ENCODE results near the gene SRXN1. TPM values are rescaled to one million over a fixed set of nuclear protein-coding genes. Genes with fewer than 3 reads are reported as not detected.
A peak's percentile ranks its signal among the peaks of the same experiment; 100 is the strongest.

Gene SRXN1
- total RNA-seq, 2 experiments from 2014 or later = 13.3 to 14.1 TPM

GRCh38 chr20:672963-673602, 20.1 kb upstream of the SRXN1 start:
- POLR2A ChIA-PET = no interaction called here
- intact Hi-C loops (cut with micrococcal nuclease) = no loop called here
- no peaks in the 10 kb centered on the region for H3K9me3 Mint-ChIP-seq
- H3K27me3 Mint-ChIP-seq = peaks cover 52% of the 10 kb centered on the region
- peaks cover 6% of the 10 kb centered on the region for H3K4me1 Mint-ChIP-seq (ENCODE audit: low read depth)
- CTCF ChIA-PET = interaction anchor here (0.6 to 0.8 kb wide), 2 partner anchors 13 to 177 kb away, joined by 3 read pairs; no protein-coding TSS in a partner anchor
- H3K27ac Mint-ChIP-seq = no peak overlapping the region
- no peak for DNase-seq
- H3K36me3 Mint-ChIP-seq = no peaks in the 10 kb centered on the region
- no peak overlapping the region for H3K4me3 Mint-ChIP-seq

GRCh38 chr20:671252-672030, 18.4 kb upstream of the SRXN1 start:
- intact Hi-C loops (cut with micrococcal nuclease) = no loop called here
- no peaks in the 10 kb centered on the region for H3K36me3 Mint-ChIP-seq
- ChIA-PET CTCF (no interaction called here), POLR2A (no interaction called here)
- H3K27ac Mint-ChIP-seq = no peak overlapping the region
- H3K4me1 Mint-ChIP-seq (ENCODE audit: low read depth) = peaks cover 6% of the 10 kb centered on the region
- H3K9me3 Mint-ChIP-seq = no peaks in the 10 kb centered on the region
- DNase-seq = no peak
- H3K27me3 Mint-ChIP-seq = peaks cover 59% of the 10 kb centered on the region
- no peak overlapping the region for H3K4me3 Mint-ChIP-seq

- Mint-ChIP-seq H3K4me1 (ENCODE audit: low read depth) (no peaks in the 10 kb centered on the region), H3K9me3 (no peaks in the 10 kb centered on the region), H3K36me3 (no peaks in the 10 kb centered on the region), H3K27ac (no peak overlapping the region), H3K27me3 (peaks cover 61% of the 10 kb centered on the region), H3K4me3 (no peak overlapping the region)
- intact Hi-C loops (cut with micrococcal nuclease) = no loop called here
- ChIA-PET POLR2A (no interaction called here), CTCF (interaction anchor here (0.6 to 0.9 kb wide), 3 partner anchors 24 to 107 kb away, joined by 3 to 5 read pairs (median 3); no protein-coding TSS in a partner anchor)
- DNase-seq = no peak
Observed at GRCh38 chr20:669573-669972, 16.6 kb upstream of the SRXN1 start.

DNA sequence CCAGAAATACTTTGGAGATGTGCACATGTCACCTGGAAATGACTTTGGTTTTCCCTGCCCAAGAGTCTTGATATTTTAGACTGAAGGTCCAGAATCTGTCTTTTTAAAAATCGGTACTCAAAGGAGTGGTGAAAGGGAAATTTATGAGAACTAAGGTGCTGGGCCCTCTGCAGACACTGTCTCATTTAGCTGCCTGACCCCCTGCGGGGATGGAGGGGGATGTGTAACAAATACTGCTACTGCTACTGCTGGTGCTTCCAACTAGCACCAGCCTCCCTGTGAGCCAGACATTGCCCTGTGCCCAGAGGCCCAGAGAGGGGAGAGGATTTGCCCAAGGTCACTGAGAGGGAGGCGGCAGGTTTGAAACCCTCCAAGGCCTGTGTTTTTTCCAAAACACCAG, 15.6 kb upstream of the SRXN1 start:
- Mint-ChIP-seq H3K36me3 (no peaks in the 10 kb centered on the region), H3K27ac (no peak overlapping the region), H3K9me3 (no peaks in the 10 kb centered on the region), H3K4me3 (no peak overlapping the region), H3K27me3 (peaks cover 54% of the 10 kb centered on the region), H3K4me1 (ENCODE audit: low read depth) (no peaks in the 10 kb centered on the region)
- ChIA-PET POLR2A (no interaction called here), CTCF (interaction anchor here (0.6 to 3.0 kb wide), 6 partner anchors 11 to 108 kb away, joined by 3 to 25 read pairs (median 8); no protein-coding TSS in a partner anchor)
- no peak for DNase-seq
- intact Hi-C loops (cut with micrococcal nuclease) = no loop called here

DNA sequence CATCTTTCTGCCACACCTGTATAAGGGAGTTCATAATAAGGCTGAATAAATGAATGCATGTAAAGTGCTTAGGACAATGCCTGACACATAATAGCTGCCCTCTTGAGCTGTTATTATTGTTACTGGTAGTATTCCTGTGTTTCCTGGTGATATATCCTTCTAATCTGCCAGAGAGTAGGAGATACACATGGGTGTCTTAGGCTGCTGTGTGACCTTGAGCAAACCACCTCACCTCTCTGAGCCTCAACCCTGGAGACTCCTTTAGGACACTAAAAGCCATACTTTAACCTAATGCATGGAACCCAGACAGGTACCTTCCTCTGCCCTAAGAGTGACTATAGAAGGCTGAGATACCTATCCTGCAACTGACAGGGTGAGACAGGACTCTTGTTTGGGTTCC, 15.1 kb upstream of the SRXN1 start:
- POLR2A ChIA-PET = no interaction called here
- intact Hi-C loops (cut with micrococcal nuclease) = no loop called here
- H3K27me3 Mint-ChIP-seq = peaks cover 54% of the 10 kb centered on the region

DNA sequence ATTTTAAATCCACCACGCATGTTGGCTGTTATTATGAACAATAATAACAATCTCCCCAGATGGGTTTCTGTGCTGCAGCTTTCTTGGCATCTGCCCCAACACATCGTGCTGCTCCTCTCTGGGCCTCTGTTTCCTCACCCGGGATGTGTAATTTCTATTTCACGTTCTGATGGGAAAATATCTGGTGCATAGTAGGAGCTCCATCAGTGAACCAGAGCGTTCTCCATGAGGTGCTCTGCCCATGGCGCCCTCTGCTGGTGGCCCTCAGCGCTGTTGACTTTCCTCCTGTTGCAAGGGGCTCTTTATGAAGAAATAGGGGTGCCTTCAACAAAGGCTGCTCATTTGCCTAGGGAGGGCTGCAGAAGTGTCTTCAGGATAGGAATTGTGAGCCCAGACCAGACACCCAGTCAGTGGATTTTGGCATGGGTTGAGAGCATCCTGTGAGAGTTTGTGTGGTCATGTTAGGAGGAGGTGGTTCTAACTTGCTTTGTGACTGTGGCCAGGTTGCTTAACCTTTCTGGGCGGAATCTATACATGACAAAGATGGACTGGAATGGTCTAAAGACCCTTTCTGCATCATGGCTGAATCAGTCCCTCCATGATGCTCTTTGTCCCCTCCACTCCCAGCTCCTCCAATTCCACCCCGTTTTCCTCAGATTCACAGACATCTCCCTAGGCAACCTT, 14.5 kb upstream of the SRXN1 start:
- intact Hi-C loops (cut with micrococcal nuclease) = loop anchor here (2.0 kb wide), 1 partner anchor 15 kb away; the partner anchor contains the start of gene SRXN1
- ChIA-PET CTCF (interaction anchor here (0.6 to 3.0 kb wide), 24 partner anchors 9 to 313 kb away, joined by 3 to 25 read pairs (median 4); partner anchors contain the start of genes SCRT2 and SRXN1), POLR2A (interaction anchor here (1.5 kb wide), 1 partner anchor 14 kb away, joined by 3 read pairs; no protein-coding TSS in a partner anchor)
- H3K27ac Mint-ChIP-seq = no peak overlapping the region
- peaks cover 55% of the 10 kb centered on the region for H3K27me3 Mint-ChIP-seq
- peak; percentile 75 for DNase-seq
- H3K36me3 Mint-ChIP-seq = no peaks in the 10 kb centered on the region
- peaks cover 5% of the 10 kb centered on the region for H3K4me1 Mint-ChIP-seq (ENCODE audit: low read depth)
- H3K4me3 Mint-ChIP-seq = no peak overlapping the region
- H3K9me3 Mint-ChIP-seq = no peaks in the 10 kb centered on the region

More for the DNA sequence above, 15.1 kb upstream of the SRXN1 start:
- DNase-seq = no peak
- CTCF ChIA-PET = interaction anchor here (0.6 to 3.0 kb wide), 11 partner anchors 8 to 107 kb away, joined by 3 to 25 read pairs (median 7); partner anchors contain the start of genes SCRT2 and SRXN1
- H3K27ac Mint-ChIP-seq = no peak overlapping the region
- H3K4me3 Mint-ChIP-seq = no peak overlapping the region
- no peaks in the 10 kb centered on the region for H3K9me3 Mint-ChIP-seq
- peaks cover 2% of the 10 kb centered on the region for H3K4me1 Mint-ChIP-seq (ENCODE audit: low read depth)
- H3K36me3 Mint-ChIP-seq = no peaks in the 10 kb centered on the region

GRCh38 chr20:666877-667276, 13.9 kb upstream of the SRXN1 start:
- no peak overlapping the region for H3K4me3 Mint-ChIP-seq
- H3K27ac Mint-ChIP-seq = no peak overlapping the region
- H3K4me1 Mint-ChIP-seq (ENCODE audit: low read depth) = peaks cover 5% of the 10 kb centered on the region
- intact Hi-C loops (cut with micrococcal nuclease) = loop anchor here (2.0 kb wide), 1 partner anchor 14 kb away; the partner anchor contains the start of gene SRXN1
- no peak for DNase-seq
- ChIA-PET POLR2A (interaction anchor here (1.5 kb wide), 1 partner anchor 13 kb away, joined by 3 read pairs; no protein-coding TSS in a partner anchor), CTCF (interaction anchor here (0.7 to 3.0 kb wide), 23 partner anchors 9 to 312 kb away, joined by 3 to 25 read pairs (median 4); partner anchors contain the start of genes SCRT2 and SRXN1)
- no peaks in the 10 kb centered on the region for H3K36me3 Mint-ChIP-seq
- H3K27me3 Mint-ChIP-seq = peaks cover 54% of the 10 kb centered on the region
- H3K9me3 Mint-ChIP-seq = no peaks in the 10 kb centered on the region

- Mint-ChIP-seq H3K27me3 (peaks cover 54% of the 10 kb centered on the region), H3K9me3 (no peaks in the 10 kb centered on the region), H3K27ac (no peak overlapping the region), H3K4me3 (no peak overlapping the region), H3K36me3 (no peaks in the 10 kb centered on the region), H3K4me1 (ENCODE audit: low read depth) (peaks cover 5% of the 10 kb centered on the region)
- no peak for DNase-seq
- intact Hi-C loops (cut with micrococcal nuclease) = no loop called here
- POLR2A ChIA-PET = no interaction called here
- CTCF ChIA-PET = interaction anchor here (0.9 to 2.0 kb wide), 3 partner anchors 16 to 74 kb away, joined by 3 to 10 read pairs (median 5); no protein-coding TSS in a partner anchor
Observed at GRCh38 chr20:665276-665675, 12.3 kb upstream of the SRXN1 start.

DNA sequence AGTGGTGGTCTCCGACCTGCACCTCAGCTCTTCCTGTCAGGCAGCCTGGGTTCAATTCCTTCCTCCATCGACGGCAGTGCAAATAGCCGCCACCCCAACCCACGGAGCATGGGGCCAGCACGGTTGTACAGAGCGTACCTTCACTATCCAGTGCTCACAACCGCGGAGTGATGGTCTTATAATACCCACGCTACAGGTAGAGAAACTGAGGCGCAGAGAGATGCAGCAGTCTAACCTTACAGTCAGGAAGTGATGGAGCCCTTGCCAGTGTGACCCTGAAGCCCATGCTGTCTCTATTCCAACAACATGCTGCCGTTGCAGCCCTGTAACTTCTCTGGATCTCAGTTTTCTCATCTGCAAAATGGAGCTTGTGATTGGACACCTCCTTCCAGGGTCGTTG, 11.6 kb upstream of the SRXN1 start:
- H3K4me3 Mint-ChIP-seq = no peak overlapping the region
- no peaks in the 10 kb centered on the region for H3K9me3 Mint-ChIP-seq
- no peak for DNase-seq
- H3K27me3 Mint-ChIP-seq = peaks cover 57% of the 10 kb centered on the region
- ChIA-PET CTCF (interaction anchor here (0.7 to 2.0 kb wide), 4 partner anchors 16 to 75 kb away, joined by 3 to 10 read pairs (median 4); no protein-coding TSS in a partner anchor), POLR2A (no interaction called here)
- H3K4me1 Mint-ChIP-seq (ENCODE audit: low read depth) = peaks cover 5% of the 10 kb centered on the region
- H3K36me3 Mint-ChIP-seq = no peaks in the 10 kb centered on the region
- intact Hi-C loops (cut with micrococcal nuclease) = no loop called here
- no peak overlapping the region for H3K27ac Mint-ChIP-seq

- Mint-ChIP-seq H3K4me1 (ENCODE audit: low read depth) (peaks cover 5% of the 10 kb centered on the region), H3K27ac (no peak overlapping the region), H3K36me3 (no peaks in the 10 kb centered on the region), H3K4me3 (no peak overlapping the region), H3K9me3 (no peaks in the 10 kb centered on the region), H3K27me3 (peaks cover 61% of the 10 kb centered on the region)
- ChIA-PET POLR2A (no interaction called here), CTCF (interaction anchor here (0.7 to 2.0 kb wide), 2 partner anchors 18 to 35 kb away, joined by 3 to 10 read pairs; no protein-coding TSS in a partner anchor)
- DNase-seq = no peak
- intact Hi-C loops (cut with micrococcal nuclease) = no loop called here
Observed at GRCh38 chr20:664151-664550, 11.2 kb upstream of the SRXN1 start.

GRCh38 chr20:663315-664090, 10.5 kb upstream of the SRXN1 start:
- ChIA-PET CTCF (interaction anchor here (1.7 to 2.0 kb wide), 2 partner anchors 18 kb away, joined by 7 to 10 read pairs; no protein-coding TSS in a partner anchor), POLR2A (no interaction called here)
- Mint-ChIP-seq H3K4me3 (no peak overlapping the region), H3K27ac (no peak overlapping the region), H3K9me3 (no peaks in the 10 kb centered on the region), H3K27me3 (peaks cover 60% of the 10 kb centered on the region), H3K36me3 (no peaks in the 10 kb centered on the region), H3K4me1 (ENCODE audit: low read depth) (peaks cover 5% of the 10 kb centered on the region)
- intact Hi-C loops (cut with micrococcal nuclease) = no loop called here
- DNase-seq = no peak
